ENCODE data around the gene WFIKKN2. TPM values are rescaled to one million over a fixed set of nuclear protein-coding genes. Genes with fewer than 3 reads are reported as not detected.

The WFIKKN2 gene
- total and polyA plus RNA-seq, 2 of the 13 experiments (the other 11 are each of a cell fraction or from before 2014, with no cell fraction given), result not detected

GRCh38 chr17:50889528-50890118 lies 54.2 kb downstream of the WFIKKN2 start (continued):
- no peak for TF ChIP-seq THAP9 (CRISPR knock-in tag; IDR thresholded peaks at IDR 0.05; ENCODE audit: borderline replicate concordance)
- TF ChIP-seq ZNF362 (CRISPR knock-in tag; IDR thresholded peaks at IDR 0.05; ENCODE audit: borderline replicate concordance), result 0 out of 2 replicates have a peak, but pooled peaks have one; percentile 12
- TF ChIP-seq SIN3B (IDR thresholded peaks at IDR 0.05; ENCODE audit: low read length), result no peak
- TF ChIP-seq ZFP36 (IDR thresholded peaks at IDR 0.05; ENCODE audit: borderline replicate concordance, low read depth, low read length, partially characterized antibody), result no peak
- no peak for TF ChIP-seq EP300 (IDR thresholded peaks at IDR 0.05; ENCODE audit: low read depth in 2 of 2, low read length in 2 of 2)
- no peak; the same call in 1 of the 2 replicates for TF ChIP-seq EP300 (CRISPR knock-in tag; IDR thresholded peaks at IDR 0.05; ENCODE audit: borderline replicate concordance)
- no peak for TF ChIP-seq ZSCAN30 (CRISPR knock-in tag; IDR thresholded peaks at IDR 0.05)
- no peak for TF ChIP-seq SKI (IDR thresholded peaks at IDR 0.05; ENCODE audit: partially characterized antibody)
- no peak for TF ChIP-seq MTF2 (CRISPR knock-in tag; IDR thresholded peaks at IDR 0.05; ENCODE audit: borderline replicate concordance)
- no peak for TF ChIP-seq PREB (CRISPR knock-in tag; IDR thresholded peaks at IDR 0.05)
- no peak for TF ChIP-seq MTF1 (CRISPR knock-in tag; IDR thresholded peaks at IDR 0.05)
- no peak for TF ChIP-seq ZNF841 (CRISPR knock-in tag; IDR thresholded peaks at IDR 0.05; ENCODE audit: borderline replicate concordance)
- TF ChIP-seq HDAC2 (CRISPR knock-in tag; IDR thresholded peaks at IDR 0.05), result 0 out of 2 replicates have a peak, but pooled peaks have one; percentile 23
- no peak for TF ChIP-seq CEBPB (IDR thresholded peaks at IDR 0.05; ENCODE audit: borderline replicate concordance, low read depth, low read length)
- no peak for TF ChIP-seq ZNF232 (CRISPR knock-in tag; IDR thresholded peaks at IDR 0.05; ENCODE audit: borderline replicate concordance)
- TF ChIP-seq TOE1 (CRISPR knock-in tag; IDR thresholded peaks at IDR 0.05), result no peak
- TF ChIP-seq ZNF549 (CRISPR knock-in tag; IDR thresholded peaks at IDR 0.05), result no peak
- TF ChIP-seq REL (CRISPR knock-in tag; conservative IDR thresholded peaks at IDR 0.05), result no peak
- no peak for TF ChIP-seq CBX2 (IDR thresholded peaks at IDR 0.05; ENCODE audit: low read depth, low read length)
- TF ChIP-seq CBX2 (CRISPR knock-in tag; IDR thresholded peaks at IDR 0.05; ENCODE audit: low read depth), result no peak
- TF ChIP-seq ATF4 (CRISPR knock-in tag; IDR thresholded peaks at IDR 0.05), result no peak
- peak; percentile 63 for TF ChIP-seq HDAC1 (CRISPR knock-in tag; IDR thresholded peaks at IDR 0.05)
- TF ChIP-seq ZNF552 (CRISPR knock-in tag; IDR thresholded peaks at IDR 0.05; ENCODE audit: borderline replicate concordance), result no peak
- no peak for TF ChIP-seq ZKSCAN1 (IDR thresholded peaks at IDR 0.05; ENCODE audit: low read length)
- no peak for TF ChIP-seq KLF6 (CRISPR knock-in tag; IDR thresholded peaks at IDR 0.05)
- TF ChIP-seq PTBP1 (IDR thresholded peaks at IDR 0.05; ENCODE audit: low read depth, low read length, poor library complexity, severe bottlenecking), result no peak
